SHP77 (cell line): ENCODE data around the gene NDUFA5.
A peak's percentile ranks its signal among the peaks of the same experiment; 100 is the strongest.
"Not testable (repeated sequence)": the region's sequence is repeated elsewhere in the genome, so short reads cannot be mapped to it uniquely, and the experiment has no call there.

Experiments
- DNase-seq, 2 experiments: peaks; one replicate each; lab custom pipeline; 2025; lab: John Stamatoyannopoulos, UW

The NDUFA5 gene

DNA sequence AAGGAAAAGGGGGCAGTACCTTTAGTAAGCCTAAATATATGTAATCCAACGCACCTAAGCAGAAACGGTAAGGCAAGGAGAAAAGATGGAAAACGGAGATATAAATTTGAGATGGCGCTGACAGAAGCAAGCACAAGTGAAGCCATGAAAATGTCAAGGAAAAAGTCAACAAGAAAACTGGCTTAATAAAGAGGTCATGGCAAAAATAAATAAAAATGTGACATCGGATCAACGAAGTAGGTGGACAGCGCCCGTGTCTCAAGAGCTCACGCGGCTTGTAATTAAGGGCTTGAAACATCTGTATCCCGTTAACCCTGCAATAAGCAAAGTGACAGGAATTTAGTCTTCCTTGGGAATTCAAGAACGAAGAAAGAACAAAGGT is 611 bp downstream of the NDUFA5 start:
- DNase-seq: no peak

DNA sequence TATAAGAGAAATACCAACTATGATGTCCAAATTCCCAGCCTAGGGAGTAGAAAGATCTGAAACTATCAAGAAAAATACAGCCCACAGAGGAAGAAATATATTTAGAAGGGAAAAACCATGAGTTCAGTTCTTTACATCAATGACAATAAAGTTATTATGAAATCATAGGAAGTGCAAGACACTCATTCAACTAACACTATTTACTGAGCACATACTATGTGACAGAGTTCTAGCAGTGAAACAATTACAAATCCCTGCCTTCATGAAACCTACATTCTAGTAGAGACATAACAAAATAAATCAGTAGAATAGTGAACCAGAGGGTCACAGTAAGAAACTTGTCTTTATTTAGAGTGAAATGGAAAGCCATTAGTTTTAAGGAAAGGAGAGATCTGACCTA is 2.1 kb downstream of the NDUFA5 start:
- no peak for DNase-seq

DNA sequence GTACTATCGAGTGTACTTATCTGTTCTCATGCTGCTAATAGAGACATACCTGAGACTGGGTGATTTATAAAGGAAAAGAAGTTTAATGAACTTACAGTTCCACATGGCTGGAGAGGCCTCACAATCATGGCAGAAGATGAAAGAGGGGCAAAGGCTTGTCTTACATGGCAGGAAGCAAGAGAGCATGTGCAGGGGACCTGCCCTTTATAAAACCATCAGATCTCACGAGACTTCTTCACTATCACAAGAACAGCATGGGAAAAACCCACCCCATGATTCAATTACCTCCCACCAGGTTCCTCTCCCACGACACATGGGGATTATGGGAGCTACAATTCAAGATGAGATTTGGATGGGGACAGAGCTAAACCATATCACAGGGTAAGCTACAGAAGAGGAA is 4.5 kb downstream of the NDUFA5 start:
- DNase-seq: no peak

DNA sequence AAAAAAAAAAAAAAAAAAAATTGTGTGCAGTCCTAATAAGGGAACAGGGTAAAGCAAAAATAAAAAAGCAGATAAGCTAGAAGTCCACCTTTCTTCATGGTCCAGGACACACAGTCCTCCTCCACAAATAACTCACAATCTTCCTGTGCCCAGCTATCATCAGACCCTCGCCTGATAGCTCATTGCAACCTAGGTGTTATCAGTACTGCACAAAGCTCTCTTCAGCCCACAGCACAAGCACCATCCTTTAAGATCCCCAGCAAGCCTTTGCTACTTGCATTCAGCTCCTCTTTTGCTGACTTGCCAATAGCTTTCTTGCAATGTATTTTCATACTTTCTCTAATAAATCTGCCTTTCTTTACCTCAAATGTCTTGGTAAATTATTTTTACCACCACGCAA is 5.0 kb downstream of the NDUFA5 start:
- no peak for DNase-seq

DNA sequence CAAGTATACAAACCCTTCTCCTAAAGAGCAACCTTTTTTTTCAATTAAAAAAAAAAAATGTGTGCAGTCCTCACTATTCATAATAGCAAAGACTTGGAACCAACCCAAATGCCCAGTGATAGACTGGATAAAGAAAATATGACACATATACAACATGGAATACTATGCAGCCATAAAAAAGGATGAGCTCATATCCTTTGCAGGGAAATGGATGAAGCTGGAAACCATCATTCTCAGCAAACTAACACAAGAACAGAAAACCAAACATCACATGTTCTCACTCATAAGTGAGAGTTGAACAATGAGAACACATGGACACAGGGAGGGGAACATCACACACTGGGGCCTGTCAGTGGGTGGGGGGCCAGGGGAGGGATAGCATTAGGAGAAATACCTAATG is 5.5 kb downstream of the NDUFA5 start:
- DNase-seq: not testable (repeated sequence)

DNA sequence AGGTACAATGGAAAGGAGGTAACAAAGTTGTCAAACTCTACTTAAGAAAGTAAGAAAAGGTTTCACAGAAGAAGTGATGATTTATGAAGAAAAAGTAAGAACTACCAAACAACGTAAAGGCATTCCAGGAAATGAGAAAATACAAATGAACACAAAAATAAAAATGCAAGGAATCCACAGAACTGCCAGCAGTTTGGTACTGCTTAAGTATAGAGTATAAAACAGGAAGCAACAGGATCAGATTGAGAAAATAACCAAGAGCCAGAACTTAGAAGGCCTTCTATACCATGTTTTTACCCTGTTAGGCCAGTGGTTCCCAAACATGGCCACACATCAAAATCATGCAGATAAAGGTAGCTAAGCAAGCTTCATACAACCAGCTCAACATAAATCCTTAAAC is 9.2 kb downstream of the NDUFA5 start:
- DNase-seq: no peak

DNA sequence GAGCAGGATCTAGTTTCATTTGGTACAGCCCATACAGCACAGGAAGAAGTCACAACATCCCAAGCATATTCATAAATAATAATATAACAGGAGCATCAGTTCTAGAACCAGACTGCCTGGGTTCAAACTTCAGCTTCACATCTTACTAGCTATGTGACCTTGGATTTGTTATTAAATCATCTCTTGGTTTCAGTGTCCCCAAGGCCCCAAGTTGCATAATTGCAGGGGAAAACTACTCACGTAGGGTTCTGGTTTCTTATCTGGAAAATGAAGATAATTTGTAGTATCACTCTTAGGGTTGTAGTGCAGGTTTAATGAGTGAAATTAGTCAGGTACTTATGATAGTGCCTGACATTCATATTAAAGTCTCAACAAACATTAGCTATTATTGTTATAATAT is 17.7 kb downstream of the NDUFA5 start:
- no peak for DNase-seq

DNA sequence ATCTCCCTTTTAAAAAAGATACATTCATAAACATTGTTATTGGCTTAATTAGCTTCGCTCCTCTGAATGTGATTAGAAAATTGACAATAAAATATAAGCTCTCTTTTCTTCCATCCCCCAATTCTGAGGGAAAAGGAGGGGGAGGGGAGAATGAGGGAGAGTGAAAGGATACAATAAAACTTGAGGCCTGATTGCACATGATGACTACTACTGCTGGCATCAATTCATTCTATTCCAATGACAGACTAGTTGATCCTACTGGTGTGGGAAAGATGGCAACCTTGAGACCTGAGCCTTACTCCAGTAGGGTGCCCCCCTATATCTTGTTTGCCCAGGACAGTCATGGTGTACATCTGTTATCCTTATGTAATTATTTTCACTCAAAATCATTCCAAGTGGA is 18.7 kb downstream of the NDUFA5 start:
- DNase-seq: no peak

DNA sequence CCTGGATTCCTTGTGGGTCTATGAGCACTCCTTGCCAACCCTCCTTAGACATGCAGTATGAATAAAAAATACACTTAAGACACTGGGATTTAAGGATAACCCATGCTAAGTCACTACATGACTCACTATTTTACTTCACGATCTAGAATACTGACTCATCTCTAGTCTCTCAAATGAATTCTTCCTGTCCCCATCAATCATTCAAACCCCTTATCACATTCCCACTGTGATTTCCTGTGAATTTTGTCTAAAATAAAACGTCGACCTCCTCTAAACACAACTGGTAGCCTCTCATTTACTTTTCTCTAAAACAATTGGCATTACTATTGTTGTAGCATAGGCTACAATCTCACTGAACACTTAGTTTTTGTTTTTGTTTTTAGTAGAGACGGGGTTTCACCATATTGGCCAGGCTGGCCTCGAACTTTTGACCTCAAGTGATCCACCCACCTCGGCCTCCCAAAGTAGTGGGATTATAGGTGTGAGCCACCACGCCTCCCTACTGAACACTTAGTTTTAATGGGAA is 19.4 kb downstream of the NDUFA5 start:
- DNase-seq: no peak

DNA sequence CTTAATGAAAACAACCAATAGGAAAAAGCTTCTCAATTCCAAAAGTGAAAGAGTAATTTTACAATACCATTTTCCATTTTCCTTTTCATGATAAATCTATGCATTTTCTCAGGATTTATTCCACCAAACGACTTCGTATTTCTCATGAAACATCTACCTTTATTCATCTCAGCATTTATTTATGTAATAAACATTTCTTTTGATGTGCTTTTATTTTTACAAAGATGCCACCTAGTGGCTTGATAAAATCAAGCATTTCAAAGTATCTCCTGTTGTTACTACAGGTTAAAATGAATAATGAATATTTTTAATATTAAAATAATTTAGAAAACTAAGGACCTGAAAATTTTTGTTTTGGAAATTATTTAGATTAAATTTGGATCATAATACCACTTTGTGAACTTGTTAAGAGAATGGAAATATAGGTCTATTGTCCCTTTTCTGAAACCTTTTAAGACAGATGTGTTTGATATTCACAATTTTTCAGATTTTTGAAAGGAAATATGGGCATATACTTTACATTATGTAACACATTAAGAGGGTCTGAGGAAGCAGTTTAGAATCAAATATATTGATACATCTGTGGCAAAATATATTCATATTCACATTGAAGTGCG is 20.5 kb downstream of the NDUFA5 start:
- no peak for DNase-seq

DNA sequence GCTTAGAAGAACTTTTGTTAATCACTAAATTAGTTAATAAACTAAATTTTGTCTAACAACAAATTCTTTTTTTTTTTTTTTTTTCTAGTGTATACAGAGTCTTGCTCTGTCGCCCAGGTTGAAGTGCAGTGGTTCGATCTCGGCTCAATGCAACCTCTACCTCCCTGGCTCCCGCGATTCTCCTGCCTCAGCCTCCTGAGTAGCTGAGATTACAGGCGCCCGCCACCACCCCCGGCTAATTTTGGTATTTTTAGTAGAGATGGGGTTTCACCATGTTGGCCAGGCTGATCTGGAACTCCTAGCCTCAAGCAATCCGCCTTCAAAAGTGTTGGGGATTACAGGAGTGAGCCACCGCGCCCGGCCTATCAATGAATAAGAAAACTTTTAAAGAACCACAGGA is 22.1 kb downstream of the NDUFA5 start:
- DNase-seq: peak in 1 of 2 experiments; percentile 7

DNA sequence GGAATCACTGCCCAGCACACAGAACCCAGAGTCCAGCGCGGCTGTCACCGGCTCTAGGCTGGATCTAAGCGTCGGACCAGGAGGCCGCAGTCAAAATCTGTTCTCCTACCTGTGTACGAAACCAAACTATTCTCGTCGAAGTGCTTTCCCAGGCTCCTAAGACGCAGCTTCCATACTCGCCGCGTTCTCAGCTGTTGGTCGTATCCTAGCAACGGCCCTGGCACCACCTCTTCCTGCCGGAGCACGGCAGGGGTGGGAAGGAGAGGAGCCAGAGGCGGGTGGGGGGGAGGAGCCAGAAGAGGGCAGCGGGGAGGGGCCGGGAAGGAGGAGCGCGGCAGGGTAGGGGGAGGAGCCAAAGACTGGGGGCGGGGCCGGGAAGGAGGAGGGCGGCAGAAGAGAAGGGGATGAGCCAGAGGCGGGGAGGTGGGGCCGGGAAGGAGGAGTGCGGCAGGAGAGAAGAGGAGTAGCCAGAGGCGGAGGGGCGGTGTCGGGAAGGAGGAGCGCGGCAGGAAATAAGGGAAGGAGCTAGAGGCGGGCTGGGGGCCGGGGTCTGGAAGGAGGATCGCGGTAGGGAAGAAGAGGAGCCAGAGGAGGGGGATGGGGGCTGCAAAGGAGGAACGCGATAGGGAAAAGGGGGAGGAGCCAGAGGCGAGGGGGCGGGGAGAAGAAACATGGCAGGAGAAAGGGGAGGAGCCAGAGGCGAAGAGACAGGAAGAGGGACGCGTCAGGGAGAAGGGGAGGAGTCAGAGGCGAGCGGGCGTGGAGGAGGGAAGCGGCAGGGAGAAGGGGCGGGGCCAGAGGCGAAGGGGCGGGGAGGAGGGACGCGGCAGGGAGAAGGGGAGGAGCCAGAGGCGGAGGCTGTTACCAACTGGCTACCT is 23.0 kb downstream of the NDUFA5 start, which contains the start of gene IQUB:
Gene IQUB (minus strand): TSS at position 213 of the 878 bp plus-strand sequence. CDS start 22,255 bp downstream, outside the sequence.
- peak; percentile 91 to 93 for DNase-seq

DNA sequence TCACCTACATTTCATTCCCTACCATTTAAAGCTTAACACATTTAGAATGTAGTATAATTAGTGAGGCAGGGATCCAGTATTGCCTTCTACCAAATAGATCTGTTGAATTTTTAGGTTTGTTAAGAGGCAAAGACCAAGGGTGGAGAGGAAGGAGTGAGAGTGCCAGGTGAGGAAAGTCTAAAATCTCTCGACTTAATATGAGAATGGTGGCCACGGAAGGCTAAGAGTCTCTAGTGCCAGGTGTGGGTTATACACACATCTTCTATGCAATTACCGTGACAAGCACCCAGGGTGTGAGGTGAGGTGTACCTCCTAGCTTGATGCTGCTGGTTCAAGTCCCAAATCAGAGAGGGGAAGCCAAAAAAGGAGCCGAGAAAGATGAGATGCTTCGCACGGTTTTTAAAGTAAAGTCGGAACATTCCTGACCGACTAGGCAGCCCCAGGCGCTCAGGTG is 23.7 kb downstream of the NDUFA5 start:
- DNase-seq: peak in 1 of 2 experiments; percentile 36

DNA sequence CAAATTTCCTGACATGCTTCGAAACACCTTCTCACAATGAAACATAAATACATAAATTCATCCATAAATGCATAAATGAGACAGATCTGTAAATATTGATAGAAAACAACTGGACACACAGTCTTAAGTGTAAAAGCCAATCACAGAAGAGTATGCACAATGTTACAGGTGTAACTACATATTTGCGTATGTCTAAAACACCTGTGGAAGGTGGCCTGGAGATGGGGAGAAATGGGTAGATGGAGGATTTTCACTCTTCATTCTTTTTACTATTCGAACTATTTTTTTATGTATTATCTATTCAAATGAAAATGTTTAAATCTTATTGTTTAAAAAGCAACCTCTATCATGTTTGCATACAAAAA is 24.1 kb downstream of the NDUFA5 start:
- DNase-seq: no peak

DNA sequence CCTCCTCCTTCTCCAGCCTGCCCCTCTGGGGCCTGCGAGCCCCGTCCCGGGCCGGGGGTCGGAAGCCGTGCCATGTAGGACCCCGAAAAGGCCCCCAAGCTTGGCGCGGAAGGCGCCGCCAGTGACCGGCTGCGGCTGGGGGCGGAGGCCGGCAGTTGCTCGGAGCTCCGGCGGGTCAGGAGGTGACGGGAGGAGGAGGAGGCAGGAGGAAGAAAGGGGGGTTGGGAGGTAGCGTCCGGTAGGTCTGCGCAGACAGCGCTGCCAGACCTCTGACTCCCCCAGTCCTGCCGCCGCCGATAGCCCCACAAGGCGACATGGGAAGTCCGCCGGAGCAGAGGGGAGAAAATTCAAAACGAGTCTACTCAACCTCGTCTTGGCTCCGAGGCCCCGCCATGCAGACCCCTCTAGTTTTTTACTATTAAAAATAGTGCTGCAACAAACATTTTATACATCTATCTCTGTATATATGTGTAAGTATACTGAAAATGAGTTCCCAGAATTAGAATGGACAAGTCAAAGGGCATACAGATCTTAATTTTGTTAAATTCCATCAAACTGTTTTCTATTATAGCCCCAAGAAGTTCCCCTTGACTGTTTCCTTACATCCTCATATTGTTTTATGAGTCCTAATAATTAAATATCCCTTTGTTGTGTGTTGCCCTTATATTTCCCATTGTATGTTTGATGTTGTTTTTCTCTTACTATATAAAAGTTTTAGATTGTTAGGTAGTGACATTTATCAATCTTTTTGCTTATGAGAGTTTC is 24.6 kb downstream of the NDUFA5 start:
- DNase-seq: not testable (repeated sequence)

DNA sequence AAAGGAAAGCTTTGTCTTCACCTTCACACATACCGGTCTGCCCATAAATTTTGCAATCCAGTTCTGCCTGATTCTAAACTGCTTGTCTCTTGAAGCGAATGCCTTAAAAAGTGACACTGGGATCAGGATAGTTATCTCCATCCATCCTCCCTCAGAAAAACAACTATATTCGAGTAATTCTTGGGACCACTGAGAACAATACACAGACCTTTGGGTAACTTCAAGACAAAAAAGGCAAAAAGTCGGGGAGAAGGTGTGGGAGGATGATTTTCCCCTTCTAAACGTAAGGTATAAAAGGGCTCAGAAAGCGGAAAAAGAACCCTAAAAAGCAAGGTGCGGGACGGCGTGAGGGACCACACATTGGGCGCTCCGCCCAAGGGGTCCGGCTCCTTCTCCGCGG is 25.3 kb downstream of the NDUFA5 start:
- not testable (repeated sequence) for DNase-seq

DNA sequence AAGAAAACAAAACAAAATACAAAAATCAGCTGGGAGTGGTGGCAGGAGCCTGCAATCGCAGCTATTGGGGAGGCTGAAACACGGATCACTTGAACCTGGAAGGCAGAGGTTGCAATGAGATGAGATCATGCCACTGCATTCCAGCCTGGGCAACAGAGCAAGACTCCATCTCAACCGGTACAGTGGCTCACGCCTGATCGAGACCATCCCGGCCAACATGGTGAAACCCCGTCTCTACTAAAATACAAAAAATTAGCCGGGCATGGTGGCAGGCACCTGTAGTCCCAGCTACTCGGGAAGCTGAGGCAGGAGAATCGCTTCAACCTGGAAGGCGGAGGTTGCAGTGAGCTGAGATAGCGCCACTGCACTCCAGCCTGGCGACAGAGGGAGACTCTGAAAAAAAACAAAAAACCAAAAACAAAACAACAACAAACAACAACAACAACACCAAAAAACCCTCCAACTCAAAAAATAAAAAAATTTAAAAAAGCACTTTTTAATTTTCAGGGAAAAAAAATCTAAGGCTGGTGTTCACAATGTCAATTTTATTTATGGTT is 27.5 kb downstream of the NDUFA5 start:
- DNase-seq: not testable (repeated sequence)

DNA sequence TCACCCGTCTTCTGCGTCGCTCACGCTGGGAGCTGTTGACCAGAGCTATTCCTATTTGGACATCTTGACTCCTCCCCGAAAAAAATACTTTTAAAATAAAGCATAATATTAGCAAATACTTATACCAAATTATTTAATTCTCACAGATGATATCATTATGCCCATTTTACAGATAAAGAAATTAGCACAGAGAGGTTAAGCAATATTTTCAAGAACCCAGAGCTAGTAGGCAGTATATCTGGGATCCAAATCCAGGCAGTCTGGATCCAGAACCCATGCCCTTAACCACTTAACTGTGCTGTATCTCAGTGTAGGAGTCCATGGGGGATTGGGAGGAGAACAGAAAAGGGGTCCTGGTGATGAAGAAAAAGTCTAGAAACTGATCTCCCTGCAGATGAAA is 29.4 kb downstream of the NDUFA5 start:
- DNase-seq: no peak

DNA sequence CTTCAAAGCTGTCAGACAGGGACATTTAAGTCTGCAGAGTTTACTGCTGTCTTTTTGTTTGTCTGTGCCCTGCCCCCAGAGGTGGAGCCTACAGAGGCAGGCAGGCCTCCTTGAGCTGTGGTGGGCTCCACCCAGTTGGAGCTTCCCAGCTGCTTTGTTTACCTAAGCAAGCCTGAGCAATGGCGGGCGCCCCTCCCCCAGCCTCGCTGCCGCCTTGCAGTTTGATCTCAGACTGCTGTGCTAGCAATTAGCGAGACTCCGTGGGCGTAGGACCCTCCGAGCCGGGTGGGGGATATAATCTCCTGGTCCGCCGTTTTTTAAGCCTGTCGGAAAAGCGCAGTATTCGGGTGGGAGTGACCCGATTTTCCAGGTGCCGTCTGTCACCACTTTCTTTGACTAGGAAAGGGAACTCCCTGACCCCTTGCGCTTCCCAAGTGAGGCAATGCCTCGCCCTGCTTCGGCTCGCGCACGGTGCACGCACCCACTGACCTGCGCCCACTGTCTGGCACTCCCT is 29.8 kb downstream of the NDUFA5 start:
- DNase-seq: not testable (repeated sequence)

DNA sequence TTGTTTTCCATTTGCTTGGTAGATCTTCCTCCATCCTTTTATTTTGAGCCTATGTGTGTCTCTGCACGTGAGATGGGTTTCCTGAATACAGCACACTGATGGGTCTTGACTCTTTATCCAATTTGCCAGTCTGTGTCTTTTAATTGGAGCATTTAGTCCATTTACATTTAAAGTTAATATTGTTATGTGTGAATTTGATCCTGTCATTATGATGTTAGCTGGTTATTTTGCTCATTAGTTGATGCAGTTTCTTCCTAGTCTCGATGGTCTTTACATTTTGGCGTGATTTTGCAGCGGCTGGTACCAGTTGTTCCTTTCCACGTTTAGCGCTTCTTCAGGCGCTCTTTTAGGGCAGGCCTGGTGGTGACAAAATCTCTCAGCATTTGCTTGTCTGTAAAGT is 31.1 kb downstream of the NDUFA5 start:
- DNase-seq: not testable (repeated sequence)

DNA sequence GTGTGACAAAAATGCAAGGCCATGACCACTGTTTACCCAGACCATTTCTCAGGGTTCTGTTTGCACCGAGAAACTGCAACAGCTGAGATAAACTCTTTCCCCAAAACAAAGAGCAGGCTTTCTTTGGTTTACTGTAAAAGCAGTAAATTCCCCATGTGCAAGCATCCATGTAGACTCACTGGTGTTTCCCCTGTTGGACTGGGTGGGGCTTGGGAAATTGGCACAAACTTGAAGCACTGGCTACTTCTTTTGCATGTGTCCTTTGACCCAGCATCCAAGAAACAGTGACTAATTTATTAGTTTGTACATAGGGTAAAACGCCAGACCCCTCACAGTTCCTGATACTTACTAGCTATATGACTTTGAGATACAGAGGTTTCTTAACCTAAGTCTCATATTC is 35.6 kb downstream of the NDUFA5 start:
- no peak for DNase-seq

DNA sequence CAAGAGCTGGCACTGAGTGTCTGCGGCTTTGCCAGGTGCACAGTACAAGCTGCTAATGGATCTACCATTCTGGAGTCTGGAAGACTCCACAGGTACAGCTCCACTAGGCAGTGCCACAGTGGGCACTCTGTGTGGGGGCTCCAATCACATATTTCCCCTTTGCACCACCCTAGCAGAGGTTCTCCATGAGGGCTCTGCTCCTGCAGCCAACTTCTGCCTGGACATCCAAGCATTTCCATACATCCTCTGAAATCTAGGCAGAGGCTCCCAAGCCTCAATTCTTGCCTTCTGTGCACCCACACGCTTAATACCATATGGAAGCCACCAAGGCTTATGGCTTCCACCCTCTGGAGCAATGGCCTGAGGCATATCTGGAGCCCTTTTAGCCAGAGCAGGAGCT is 52.4 kb downstream of the NDUFA5 start:
- no peak for DNase-seq
